Stimulated activated naive CD8-positive, alpha-beta T cell treated with anti-CD3 and anti-CD28 coated beads, Interleukin-15, Interleukin-2, amounts not matched to agents 100 ng/mL and 50 ng/mL, for 24 hours (primary cell): Measurements from ENCODE around the gene LMBRD1.
A peak's percentile ranks its signal among the peaks of the same experiment; 100 is the strongest.
"Not testable (repeated sequence)": the region's sequence is repeated elsewhere in the genome, so short reads cannot be mapped to it uniquely, and the experiment has no call there.

Source experiments
- H3K27ac Mint-ChIP-seq: one replicate; pipeline ENCODE4 v1.8.0; 2021; ENCODE audit warnings: mild to moderate bottlenecking, mixed read lengths
- H3K27me3 Mint-ChIP-seq: one replicate; pipeline ENCODE4 v1.8.0; 2021; ENCODE audit warnings: mixed read lengths
- H3K36me3 Mint-ChIP-seq: one replicate; pipeline ENCODE4 v1.8.0; 2021; ENCODE audit warnings: low read depth, mixed read lengths
- H3K4me1 Mint-ChIP-seq: one replicate; pipeline ENCODE4 v1.8.0; 2021; ENCODE audit warnings: low read depth, mixed read lengths
- H3K4me3 Mint-ChIP-seq: one replicate; pipeline ENCODE4 v1.8.0; 2021; ENCODE audit warnings: mild to moderate bottlenecking, mixed read lengths
- H3K9me3 Mint-ChIP-seq: one replicate; pipeline ENCODE4 v1.8.0; 2021; ENCODE audit warnings: mixed read lengths

LMBRD1 gene

DNA sequence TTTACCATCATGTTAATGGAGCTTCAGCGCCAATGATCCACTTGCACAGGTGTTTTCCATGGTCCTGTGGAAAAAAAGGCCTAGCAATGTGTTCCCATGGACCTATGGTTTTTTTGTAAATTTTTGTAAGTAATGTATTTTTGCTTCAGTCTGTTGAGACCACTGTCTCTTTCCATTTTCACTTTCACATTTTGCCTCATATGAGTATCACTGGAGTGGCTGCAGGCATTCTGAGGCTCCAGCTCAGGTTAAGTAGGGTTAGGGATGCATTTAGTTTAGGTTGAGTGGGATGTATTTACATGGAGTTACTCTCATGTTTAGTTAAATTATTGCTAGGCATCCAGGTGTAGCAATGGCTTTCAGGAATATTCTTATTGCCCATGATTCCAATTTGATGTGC lies 19.2 kb upstream of the LMBRD1 start:
- Mint-ChIP-seq H3K27ac (peak overlapping the region; percentile 92), H3K27me3 (no peaks in the 10 kb centered on the region), H3K36me3 (no peaks in the 10 kb centered on the region), H3K4me1 (peaks cover 57% of the 10 kb centered on the region), H3K4me3 (peak overlapping the region; percentile 73), H3K9me3 (no peaks in the 10 kb centered on the region)

DNA sequence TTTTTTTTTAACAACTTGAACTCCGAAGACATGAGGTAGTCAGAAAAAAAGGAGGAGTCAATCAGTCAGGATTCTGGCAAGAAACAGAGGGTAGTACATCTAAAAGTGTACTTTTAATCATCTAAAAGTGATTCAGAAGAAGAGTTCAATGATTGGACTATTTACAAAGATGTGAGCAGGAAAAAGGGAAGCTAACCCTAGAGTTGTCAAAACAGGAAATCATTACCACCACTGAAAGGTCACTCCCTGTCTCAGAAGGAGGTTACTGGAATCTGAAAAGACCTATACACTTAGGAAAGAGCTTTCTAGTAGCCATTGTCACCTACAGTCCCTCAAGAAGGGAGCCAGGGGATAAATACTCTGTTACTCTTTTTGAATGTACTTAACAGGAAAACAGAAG lies 16.7 kb upstream of the LMBRD1 start:
- no peaks in the 10 kb centered on the region for H3K9me3 Mint-ChIP-seq
- no peaks in the 10 kb centered on the region for H3K27me3 Mint-ChIP-seq
- H3K27ac Mint-ChIP-seq = peak overlapping the region; percentile 74
- H3K36me3 Mint-ChIP-seq = no peaks in the 10 kb centered on the region
- peaks cover 64% of the 10 kb centered on the region for H3K4me1 Mint-ChIP-seq
- peak overlapping the region; percentile 53 for H3K4me3 Mint-ChIP-seq

DNA sequence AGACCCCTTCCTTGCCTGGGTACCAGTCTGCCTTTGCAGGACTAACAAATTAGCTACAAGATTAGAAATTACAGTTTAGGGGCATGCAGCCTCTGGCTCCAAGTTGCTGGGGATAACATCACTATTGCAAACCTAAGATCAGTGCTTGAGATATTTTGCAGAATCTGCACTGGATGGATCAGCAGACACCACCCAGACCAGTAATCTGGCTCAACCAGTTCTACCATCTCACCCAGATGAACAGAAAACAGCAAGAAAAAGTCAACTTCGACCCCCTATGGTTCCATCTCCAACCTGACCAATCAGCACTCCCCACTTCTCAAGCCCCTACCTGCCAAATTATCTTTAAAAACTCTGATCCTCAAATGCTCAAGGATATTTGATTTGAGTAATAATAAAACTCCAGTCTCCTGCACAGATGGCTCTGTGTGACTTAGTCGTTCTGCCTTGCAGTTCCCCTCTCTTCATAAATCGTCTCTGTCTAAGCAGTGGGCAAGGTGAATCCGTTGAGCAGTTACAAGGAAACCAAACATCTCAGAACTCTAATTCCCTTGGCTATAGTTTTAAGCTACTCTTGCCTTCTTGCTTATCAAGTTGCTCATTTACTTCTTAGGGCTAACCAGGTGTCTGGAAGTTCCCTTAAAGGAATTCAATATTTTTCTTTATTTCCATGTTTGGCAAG lies 16.1 kb upstream of the LMBRD1 start:
- peak overlapping the region; percentile 53 for H3K4me3 Mint-ChIP-seq

DNA sequence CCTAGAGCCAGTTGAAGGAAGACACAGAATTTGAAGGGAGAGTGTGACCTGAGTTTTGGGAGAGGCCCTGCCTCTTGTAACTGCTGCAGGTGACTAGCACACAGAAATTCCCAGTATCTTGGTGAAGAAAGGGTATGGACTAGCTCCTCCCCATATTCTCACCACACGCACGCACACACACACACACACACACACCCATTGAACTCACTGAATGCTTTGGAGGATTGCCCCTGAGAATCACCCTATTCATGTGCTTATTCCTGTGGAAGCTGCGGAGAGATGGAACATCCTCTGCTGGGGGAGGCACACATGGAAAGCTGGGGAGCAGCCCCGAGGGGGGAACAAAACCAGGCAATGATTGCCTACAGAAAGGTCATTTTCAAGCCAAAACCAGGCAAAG lies 6.2 kb upstream of the LMBRD1 start:
- Mint-ChIP-seq H3K27me3 (no peaks in the 10 kb centered on the region), H3K4me3 (no peak overlapping the region), H3K36me3 (no peaks in the 10 kb centered on the region), H3K9me3 (no peaks in the 10 kb centered on the region), H3K27ac (no peak overlapping the region), H3K4me1 (no peaks in the 10 kb centered on the region)

More for the DNA sequence above, 16.1 kb upstream of the LMBRD1 start:
- Mint-ChIP-seq H3K36me3 (no peaks in the 10 kb centered on the region), H3K27ac (peak overlapping the region; percentile 74), H3K27me3 (no peaks in the 10 kb centered on the region), H3K4me1 (peaks cover 64% of the 10 kb centered on the region), H3K9me3 (no peaks in the 10 kb centered on the region)

DNA sequence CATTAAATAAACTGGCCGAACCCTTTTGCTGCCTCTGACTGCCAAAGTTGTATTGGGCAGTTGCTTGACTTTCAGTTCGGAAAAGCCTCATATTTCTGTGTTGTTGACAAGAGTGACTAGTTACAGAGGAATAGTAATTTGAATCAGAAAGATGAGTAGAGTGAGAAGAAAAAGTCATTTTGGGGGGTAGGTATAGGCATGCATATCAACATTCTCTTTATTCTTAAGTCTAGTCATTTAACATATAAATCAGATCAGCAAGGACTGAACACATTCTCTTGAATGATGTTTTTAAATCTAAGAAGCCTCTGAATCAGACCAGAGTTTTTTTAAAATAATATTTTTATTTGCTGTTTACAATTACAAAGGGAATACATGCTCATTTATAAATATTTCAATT lies 4.9 kb upstream of the LMBRD1 start:
- H3K36me3 Mint-ChIP-seq = no peaks in the 10 kb centered on the region
- no peaks in the 10 kb centered on the region for H3K27me3 Mint-ChIP-seq
- no peaks in the 10 kb centered on the region for H3K9me3 Mint-ChIP-seq
- no peak overlapping the region for H3K27ac Mint-ChIP-seq
- H3K4me3 Mint-ChIP-seq = no peak overlapping the region
- H3K4me1 Mint-ChIP-seq = peaks cover 11% of the 10 kb centered on the region

DNA sequence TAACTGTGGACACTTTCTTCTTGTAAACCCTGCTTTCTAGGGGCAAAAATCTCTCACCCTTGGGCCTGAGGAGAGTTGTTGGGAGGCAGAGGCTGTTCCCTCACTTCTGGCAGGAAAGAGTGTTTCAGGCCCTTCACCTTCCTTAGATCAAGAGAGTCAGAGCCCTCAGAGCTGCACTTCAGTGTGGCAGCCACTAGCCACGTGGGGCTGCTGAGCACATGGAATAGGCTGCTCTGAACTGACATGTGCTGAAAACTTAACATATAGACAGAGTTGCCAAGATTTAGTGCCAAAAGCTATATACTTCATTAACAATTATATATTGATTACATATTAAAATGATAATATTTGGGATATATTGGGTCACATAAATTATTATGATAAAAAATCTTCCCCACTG lies 4.4 kb upstream of the LMBRD1 start:
- H3K27me3 Mint-ChIP-seq = no peaks in the 10 kb centered on the region
- peaks cover 11% of the 10 kb centered on the region for H3K4me1 Mint-ChIP-seq
- H3K27ac Mint-ChIP-seq = peak overlapping the region; percentile 14
- no peaks in the 10 kb centered on the region for H3K9me3 Mint-ChIP-seq
- no peak overlapping the region for H3K4me3 Mint-ChIP-seq
- H3K36me3 Mint-ChIP-seq = no peaks in the 10 kb centered on the region

DNA sequence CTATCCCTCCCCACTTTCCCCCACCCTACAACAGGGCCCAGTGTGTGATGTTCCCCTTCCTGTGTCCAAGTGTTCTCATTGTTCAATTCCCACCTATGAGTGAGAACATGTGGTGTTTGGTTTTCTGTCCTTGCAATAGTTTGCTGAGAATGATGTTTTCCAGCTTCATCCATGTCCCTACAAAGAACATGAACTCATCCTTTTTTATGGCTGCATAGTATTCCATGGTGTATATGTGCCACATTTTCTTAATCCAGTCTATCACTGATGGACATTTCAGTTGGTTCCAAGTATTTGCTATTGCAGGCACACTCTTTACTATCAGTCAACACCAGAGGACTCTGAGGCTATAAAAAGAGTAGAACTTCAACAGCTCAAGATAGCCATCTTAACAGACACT lies 2.0 kb upstream of the LMBRD1 start:
- peaks cover 35% of the 10 kb centered on the region for H3K4me1 Mint-ChIP-seq
- H3K27me3 Mint-ChIP-seq, H3K4me3 Mint-ChIP-seq: not testable (repeated sequence)

DNA sequence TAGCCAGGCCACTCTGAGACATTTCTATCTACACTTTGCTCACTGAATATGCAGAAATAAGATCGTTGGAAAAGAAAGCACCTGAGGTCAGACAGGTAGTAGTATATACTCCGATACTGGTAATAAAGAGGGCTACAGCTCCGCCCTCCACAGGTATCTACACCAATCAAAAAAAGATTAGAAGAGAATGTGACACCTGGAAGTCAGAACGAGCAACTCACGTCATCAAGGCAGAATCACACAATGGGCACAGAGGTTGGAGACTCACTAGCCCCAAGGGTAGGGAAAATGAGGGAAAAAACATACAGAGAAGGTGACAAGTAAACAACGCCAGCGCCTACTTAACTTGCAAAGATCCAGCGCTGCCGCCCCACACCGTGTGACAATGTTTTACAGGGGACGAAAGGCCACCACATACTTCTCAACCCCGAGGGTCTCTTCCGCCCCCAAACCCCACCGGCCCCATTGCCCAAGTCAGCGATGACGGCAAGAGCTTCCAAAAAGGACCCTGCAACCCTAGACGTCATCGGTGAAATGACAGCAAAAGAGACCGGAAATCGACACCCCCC lies 653 bp downstream of the LMBRD1 start:
- Mint-ChIP-seq H3K36me3 (peaks cover 8% of the 10 kb centered on the region), H3K27me3 (no peaks in the 10 kb centered on the region), H3K4me1 (peaks cover 57% of the 10 kb centered on the region), H3K9me3 (no peaks in the 10 kb centered on the region), H3K27ac (peak overlapping the region; percentile 89), H3K4me3 (peak overlapping the region; percentile 96)

More for the DNA sequence above, 2.0 kb upstream of the LMBRD1 start:
- not testable (repeated sequence) for H3K36me3 Mint-ChIP-seq, H3K9me3 Mint-ChIP-seq, H3K27ac Mint-ChIP-seq

DNA sequence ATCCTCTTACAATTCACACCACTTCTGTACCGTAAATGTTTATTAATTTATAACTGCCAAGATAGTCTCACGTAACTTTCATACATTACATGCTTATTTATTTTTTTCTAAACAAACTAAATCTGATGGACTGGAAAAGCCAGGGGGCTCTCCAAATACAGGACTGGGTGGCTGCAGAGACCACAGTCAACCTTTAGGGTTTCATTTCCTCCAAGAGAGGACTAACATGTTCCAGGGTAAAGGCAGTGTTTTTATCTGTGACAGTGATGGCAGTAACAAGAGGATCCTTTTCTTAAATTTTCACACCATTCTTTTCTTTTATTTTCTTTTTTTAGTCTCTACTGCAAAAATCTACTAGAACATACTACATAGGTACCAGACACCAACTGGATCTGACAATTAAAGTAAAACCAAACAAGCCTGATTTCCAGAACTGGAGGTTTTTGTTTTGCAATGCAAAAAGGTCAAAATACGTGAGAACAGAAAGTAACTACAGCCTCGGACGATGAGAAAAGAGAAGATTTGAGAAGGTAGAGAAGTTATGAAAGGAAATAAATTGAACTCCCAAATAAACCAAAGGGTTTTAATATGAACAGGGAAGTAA lies 1.2 kb downstream of the LMBRD1 start:
- Mint-ChIP-seq H3K36me3 (peaks cover 8% of the 10 kb centered on the region), H3K4me1 (peaks cover 63% of the 10 kb centered on the region), H3K4me3 (peak overlapping the region; percentile 96), H3K9me3 (no peaks in the 10 kb centered on the region), H3K27me3 (no peaks in the 10 kb centered on the region), H3K27ac (peak overlapping the region; percentile 89)

DNA sequence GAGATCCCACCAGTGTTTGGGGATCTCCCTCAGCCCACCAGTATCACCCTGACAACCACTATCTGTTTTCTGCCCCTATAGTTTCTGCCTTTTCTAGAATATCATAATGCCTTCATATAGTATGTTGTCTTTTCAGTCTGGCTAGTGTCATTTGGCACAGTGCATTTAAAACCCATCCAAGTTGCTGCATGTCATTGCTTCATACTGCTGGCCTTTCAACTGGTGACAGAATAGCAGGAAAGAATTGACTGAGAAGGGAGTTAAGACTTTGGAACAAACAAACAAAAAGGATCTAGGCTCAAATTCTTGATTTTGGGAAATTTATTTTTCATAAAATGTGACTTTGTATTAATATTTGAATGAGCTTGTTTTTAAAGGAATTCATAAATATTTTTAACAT lies 4.5 kb downstream of the LMBRD1 start:
- peaks cover 67% of the 10 kb centered on the region for H3K4me1 Mint-ChIP-seq
- H3K27ac Mint-ChIP-seq = peak overlapping the region; percentile 41
- no peaks in the 10 kb centered on the region for H3K27me3 Mint-ChIP-seq
- H3K4me3 Mint-ChIP-seq = no peak overlapping the region
- H3K36me3 Mint-ChIP-seq = peaks cover 24% of the 10 kb centered on the region
- H3K9me3 Mint-ChIP-seq = no peaks in the 10 kb centered on the region

DNA sequence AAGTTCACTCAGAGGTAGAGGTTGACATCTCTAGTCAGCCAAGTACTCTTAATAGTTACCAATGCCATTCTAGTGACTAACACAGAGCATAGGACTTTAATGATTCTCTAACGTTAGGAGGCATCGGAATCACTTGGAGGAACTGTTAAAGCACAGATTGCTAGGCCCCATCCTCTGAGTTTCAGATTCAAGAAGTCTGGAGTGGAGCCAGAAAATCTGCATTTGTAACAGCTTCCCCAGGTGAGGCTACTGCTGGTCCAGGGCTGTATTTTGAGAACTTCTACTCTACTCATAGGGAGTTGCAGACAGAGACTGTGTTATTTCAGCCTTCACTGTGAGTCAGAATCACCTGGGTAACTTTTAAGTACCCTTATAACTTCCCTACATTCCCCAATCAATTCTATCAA lies 5.7 kb downstream of the LMBRD1 start:
- H3K27ac Mint-ChIP-seq = no peak overlapping the region
- no peaks in the 10 kb centered on the region for H3K27me3 Mint-ChIP-seq
- peaks cover 27% of the 10 kb centered on the region for H3K36me3 Mint-ChIP-seq
- no peaks in the 10 kb centered on the region for H3K9me3 Mint-ChIP-seq
- H3K4me3 Mint-ChIP-seq = no peak overlapping the region
- H3K4me1 Mint-ChIP-seq = peaks cover 66% of the 10 kb centered on the region

DNA sequence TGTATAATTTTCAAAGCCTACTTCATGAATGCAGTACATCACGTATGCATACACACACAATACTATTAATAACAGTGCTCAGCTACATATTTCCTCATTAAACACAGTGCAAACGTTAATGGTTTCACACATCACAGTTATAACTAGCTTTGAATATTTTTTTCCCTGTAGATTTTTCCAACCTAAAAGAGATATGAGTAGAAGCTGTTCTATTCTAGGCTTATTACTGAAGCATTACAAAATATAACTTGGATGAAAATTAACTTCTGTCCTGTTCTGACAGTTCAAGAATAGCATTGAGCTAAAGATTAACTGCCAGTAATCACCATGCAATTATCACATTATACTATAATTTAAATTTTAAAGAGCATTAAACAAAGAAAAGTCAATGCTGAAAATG lies 6.2 kb downstream of the LMBRD1 start:
- no peaks in the 10 kb centered on the region for H3K9me3 Mint-ChIP-seq
- peaks cover 65% of the 10 kb centered on the region for H3K4me1 Mint-ChIP-seq
- H3K27ac Mint-ChIP-seq = no peak overlapping the region
- H3K27me3 Mint-ChIP-seq = no peaks in the 10 kb centered on the region
- H3K4me3 Mint-ChIP-seq = no peak overlapping the region
- peaks cover 27% of the 10 kb centered on the region for H3K36me3 Mint-ChIP-seq

DNA sequence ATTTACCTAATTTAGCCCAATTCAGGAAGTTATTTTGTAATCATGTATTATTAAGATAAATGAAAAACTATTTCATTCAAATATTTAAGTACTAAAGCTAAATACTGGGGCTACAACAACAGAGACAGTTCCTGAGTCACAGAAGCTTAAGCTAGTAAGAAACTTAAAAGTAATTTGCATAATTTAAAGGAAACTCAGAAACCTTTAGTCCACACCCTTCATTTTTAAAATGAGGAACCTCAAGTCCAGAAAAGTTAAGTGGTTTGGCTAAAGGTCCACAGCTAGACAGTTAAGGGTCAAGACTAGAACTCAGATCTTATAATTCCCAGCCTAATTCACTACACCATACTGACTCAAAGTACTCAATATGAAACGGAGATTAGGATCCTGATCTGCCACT lies 7.2 kb downstream of the LMBRD1 start:
- H3K9me3 Mint-ChIP-seq = no peaks in the 10 kb centered on the region
- H3K4me1 Mint-ChIP-seq = peaks cover 65% of the 10 kb centered on the region
- no peak overlapping the region for H3K27ac Mint-ChIP-seq
- H3K27me3 Mint-ChIP-seq = no peaks in the 10 kb centered on the region
- peaks cover 31% of the 10 kb centered on the region for H3K36me3 Mint-ChIP-seq
- no peak overlapping the region for H3K4me3 Mint-ChIP-seq

DNA sequence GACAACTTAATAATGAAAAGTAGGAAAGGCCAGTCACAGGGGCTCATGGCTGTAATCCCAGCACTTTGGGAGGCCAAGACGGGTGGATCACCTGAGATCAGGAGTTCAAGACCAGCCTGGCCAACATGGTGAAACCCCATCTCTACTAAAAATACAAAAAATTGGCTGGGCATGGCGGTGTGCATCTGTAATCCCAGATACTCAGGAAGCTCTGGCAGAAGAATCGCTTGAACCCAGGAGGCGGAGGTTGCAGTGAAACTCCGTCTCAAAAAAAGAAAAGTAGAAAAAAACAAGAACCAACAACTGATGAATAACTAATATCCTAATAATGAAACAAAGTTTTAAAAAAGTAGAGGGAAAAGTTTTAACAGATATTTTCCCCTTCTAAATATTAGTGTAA lies 9.4 kb downstream of the LMBRD1 start:
- H3K27ac Mint-ChIP-seq, H3K27me3 Mint-ChIP-seq, H3K9me3 Mint-ChIP-seq, H3K4me3 Mint-ChIP-seq: not testable (repeated sequence)
- peaks cover 65% of the 10 kb centered on the region for H3K4me1 Mint-ChIP-seq
- H3K36me3 Mint-ChIP-seq = peaks cover 28% of the 10 kb centered on the region

DNA sequence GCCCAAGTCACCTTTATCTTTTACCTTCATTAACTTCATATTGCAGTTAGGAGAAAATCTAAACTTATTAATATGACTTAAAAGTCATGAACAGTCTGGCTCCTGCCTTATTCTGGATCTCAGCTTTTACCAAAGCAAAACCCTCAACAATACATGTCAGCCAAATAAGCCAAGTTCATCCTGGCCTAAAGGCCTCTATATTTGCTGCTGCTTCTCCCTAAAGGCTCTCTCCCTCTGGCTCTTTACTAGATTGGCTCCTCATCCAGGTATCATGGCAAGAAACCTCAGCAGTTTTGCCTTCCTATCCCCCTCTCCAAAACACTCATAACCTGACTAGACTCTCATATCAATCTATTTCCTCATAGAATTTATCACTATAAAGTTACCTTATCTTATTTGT lies 11.1 kb downstream of the LMBRD1 start:
- peaks cover 30% of the 10 kb centered on the region for H3K36me3 Mint-ChIP-seq
- H3K9me3 Mint-ChIP-seq = no peaks in the 10 kb centered on the region
- peaks cover 53% of the 10 kb centered on the region for H3K4me1 Mint-ChIP-seq
- H3K27me3 Mint-ChIP-seq = no peaks in the 10 kb centered on the region
- H3K27ac Mint-ChIP-seq = no peak overlapping the region
- no peak overlapping the region for H3K4me3 Mint-ChIP-seq
